ENCODE measurements around the gene HNRNPM.

Gene HNRNPM

DNA sequence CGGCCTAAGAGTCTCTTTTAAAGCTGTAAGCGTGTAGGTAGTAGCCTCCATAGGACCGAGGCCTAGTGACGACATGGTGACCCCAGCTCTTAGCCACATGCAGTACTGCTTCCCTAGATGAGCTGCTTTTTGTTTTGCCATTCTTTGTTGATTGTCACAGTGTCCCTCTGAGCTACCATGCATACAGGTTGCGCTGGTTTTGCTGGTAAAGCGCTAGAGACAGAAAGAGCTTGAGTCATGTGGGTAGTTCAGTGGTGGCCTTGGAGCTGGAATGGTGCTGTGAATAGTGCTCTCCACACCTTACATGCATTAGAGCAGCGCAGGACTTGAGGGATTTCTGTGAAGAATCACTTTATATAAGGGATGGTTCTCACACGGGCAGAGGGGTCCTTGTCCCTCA, 5.1 kb downstream of the HNRNPM start:
- DNase-seq (ENCODE audit: low read depth, low spot score) = no peak
- ChIA-PET CTCF (interaction anchor here (0.9 to 3.2 kb wide), 4 partner anchors 10 to 95 kb away, joined by 3 to 12 read pairs (median 4); no protein-coding TSS in a partner anchor), POLR2A (interaction anchor here (0.7 kb wide), 1 partner anchor 86 kb away, joined by 3 read pairs; no protein-coding TSS in a partner anchor)
- H3K4me3 ChIP-seq (ENCODE audit: low read depth, low read length) = no peak overlapping the region
- TF ChIP-seq, protein P1, sequence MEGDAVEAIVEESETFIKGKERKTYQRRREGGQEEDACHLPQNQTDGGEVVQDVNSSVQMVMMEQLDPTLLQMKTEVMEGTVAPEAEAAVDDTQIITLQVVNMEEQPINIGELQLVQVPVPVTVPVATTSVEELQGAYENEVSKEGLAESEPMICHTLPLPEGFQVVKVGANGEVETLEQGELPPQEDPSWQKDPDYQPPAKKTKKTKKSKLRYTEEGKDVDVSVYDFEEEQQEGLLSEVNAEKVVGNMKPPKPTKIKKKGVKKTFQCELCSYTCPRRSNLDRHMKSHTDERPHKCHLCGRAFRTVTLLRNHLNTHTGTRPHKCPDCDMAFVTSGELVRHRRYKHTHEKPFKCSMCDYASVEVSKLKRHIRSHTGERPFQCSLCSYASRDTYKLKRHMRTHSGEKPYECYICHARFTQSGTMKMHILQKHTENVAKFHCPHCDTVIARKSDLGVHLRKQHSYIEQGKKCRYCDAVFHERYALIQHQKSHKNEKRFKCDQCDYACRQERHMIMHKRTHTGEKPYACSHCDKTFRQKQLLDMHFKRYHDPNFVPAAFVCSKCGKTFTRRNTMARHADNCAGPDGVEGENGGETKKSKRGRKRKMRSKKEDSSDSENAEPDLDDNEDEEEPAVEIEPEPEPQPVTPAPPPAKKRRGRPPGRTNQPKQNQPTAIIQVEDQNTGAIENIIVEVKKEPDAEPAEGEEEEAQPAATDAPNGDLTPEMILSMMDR (IDR thresholded peaks at IDR 0.05; ENCODE audit: insufficient read depth, low read length, missing control alignments) = no peak

DNA sequence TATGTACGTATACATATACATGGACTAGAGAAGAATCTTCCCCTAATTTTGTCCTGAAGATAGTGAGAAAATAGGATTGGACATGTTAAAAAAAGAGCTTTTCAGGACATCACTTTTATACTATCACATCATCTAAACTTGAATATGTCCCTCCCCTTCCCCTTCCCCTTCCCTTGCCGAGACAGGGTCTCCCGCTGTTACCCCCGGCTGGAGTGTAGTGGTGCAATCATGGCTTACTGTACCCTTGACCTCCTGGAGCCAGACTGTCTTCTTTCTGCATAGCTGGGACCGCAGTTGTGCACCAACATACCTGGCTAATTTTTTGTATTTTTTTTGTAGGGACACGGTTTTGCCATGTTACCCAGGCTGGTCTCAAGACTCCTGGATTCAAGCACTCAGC, 6.6 kb downstream of the HNRNPM start:
- CTCF ChIA-PET = interaction anchor here (1.2 to 3.2 kb wide), 2 partner anchors 38 to 97 kb away, joined by 3 to 12 read pairs; partner anchors contain the start of gene MARCHF2
- no peak overlapping the region for H3K4me3 ChIP-seq (ENCODE audit: low read depth, low read length)
- TF ChIP-seq, protein P1 (IDR thresholded peaks at IDR 0.05; ENCODE audit: insufficient read depth, low read length, missing control alignments) = no peak
- POLR2A ChIA-PET = no interaction called here
- DNase-seq (ENCODE audit: low read depth, low spot score) = no peak

DNA sequence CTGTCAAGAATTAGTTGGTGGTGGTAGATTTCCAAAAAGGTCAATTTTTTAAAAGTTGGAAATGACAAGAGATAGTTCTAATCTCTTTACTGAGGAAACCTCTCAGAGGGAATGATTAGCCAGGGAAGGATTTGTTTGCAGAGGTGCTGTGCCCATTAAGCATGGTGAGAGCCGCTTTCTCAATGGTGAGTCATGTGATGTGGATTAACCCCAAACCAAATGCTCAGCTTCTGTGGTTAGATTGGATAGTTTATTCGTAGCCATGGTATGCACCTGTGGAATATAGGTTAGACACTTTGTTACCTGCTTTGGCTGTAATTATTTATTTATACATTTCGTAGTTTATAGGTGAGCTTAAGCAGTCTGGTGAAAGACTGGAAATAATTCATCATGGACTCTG, 7.1 kb downstream of the HNRNPM start:
- ChIA-PET POLR2A (interaction anchor here (0.6 kb wide), 1 partner anchor 10 kb away, joined by 3 read pairs; no protein-coding TSS in a partner anchor), CTCF (interaction anchor here (1.2 to 3.2 kb wide), 4 partner anchors 19 to 97 kb away, joined by 3 to 12 read pairs (median 4); partner anchors contain the start of gene MARCHF2)
- no peak overlapping the region for H3K4me3 ChIP-seq (ENCODE audit: low read depth, low read length)
- no peak for DNase-seq (ENCODE audit: low read depth, low spot score)
- TF ChIP-seq, protein P1 (IDR thresholded peaks at IDR 0.05; ENCODE audit: insufficient read depth, low read length, missing control alignments) = no peak

DNA sequence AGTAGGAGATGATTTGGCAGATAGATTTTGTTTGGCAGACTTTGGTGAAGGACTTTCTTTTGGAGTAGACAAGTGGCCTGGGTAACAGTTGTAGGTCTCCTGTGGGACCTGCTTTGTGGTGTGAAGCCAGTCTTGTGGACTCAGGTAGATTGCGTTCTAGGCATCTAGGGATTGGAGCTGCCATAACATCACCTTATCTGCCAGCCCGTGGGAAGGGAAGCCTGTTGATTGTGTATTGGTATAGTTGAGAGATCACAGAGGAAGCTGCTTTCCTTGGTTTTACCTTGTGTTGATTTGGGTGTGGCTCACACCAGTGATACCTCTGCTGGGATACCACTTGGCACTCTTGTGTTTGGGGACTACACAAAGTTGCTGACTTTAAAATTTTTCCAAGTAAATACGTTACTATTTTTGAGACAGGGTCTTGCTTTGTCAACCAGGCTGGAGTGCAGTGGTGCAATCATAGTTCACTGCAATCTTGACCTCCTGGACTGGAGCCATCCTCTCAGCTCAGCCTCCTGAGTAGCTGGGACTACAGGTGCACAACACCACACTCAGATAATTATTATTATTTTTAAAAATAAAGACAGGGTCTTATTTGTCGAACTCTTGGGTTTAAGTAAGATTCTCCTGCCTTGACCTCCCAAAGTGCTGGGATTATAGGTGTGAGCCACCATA, 7.8 kb downstream of the HNRNPM start:
- ChIA-PET CTCF (interaction anchor here (0.6 to 3.2 kb wide), 4 partner anchors 18 to 103 kb away, joined by 3 to 12 read pairs (median 4); partner anchors contain the start of gene MARCHF2), POLR2A (interaction anchor here (0.6 kb wide), 1 partner anchor 11 kb away, joined by 3 read pairs; no protein-coding TSS in a partner anchor)
- no peak overlapping the region for H3K4me3 ChIP-seq (ENCODE audit: low read depth, low read length)
- TF ChIP-seq, protein P1 (IDR thresholded peaks at IDR 0.05; ENCODE audit: insufficient read depth, low read length, missing control alignments) = no peak
- DNase-seq (ENCODE audit: low read depth, low spot score) = no peak

DNA sequence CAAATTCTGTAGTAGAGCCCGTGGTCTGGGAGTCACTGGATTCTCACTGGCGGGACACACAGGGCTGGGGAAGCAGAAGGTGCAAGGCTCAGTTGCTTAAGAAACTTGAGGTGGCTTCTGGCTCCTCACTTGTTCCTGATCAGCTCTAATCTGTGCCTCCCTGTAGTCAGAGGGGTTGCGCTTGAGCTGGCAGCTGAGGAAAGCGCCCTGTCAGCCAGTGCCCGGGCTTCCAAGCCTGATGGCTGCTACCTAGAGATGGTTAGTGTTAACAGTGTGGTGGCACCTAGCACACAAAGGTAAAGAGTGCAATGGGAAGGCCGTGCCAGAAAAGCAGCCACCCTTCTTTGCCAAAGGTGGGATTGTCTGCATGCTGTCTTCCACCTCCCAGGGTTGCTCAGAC, 8.8 kb downstream of the HNRNPM start:
- POLR2A ChIA-PET = no interaction called here
- CTCF ChIA-PET = interaction anchor here (0.8 to 1.9 kb wide), 3 partner anchors 17 to 90 kb away, joined by 3 to 5 read pairs (median 3); partner anchors contain the start of gene MARCHF2
- no peak for DNase-seq (ENCODE audit: low read depth, low spot score)
- TF ChIP-seq, protein P1 (IDR thresholded peaks at IDR 0.05; ENCODE audit: insufficient read depth, low read length, missing control alignments) = no peak
- H3K4me3 ChIP-seq (ENCODE audit: low read depth, low read length) = no peak overlapping the region

DNA sequence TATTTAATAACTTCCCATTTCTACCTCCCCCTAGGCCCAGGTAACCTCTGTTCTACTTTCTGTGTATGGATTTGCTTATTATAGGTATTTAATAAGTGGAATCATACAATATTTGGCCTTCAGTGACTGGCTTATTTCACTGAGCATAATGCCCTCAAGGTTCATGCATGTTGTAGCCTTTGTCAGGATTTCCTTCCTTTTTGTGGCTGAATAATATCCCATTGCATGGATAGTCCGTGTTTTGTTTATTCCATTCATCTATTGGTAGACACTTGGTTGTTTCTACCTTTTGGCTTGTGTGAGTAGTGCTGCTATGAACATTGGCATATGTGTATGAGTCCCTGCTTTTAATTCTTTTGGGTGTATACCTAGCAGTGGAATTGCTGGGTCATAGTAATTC, 9.4 kb downstream of the HNRNPM start:
- H3K4me3 ChIP-seq (ENCODE audit: low read depth, low read length) = no peak overlapping the region
- CTCF ChIA-PET = no interaction called here
- POLR2A ChIA-PET = no interaction called here
- DNase-seq (ENCODE audit: low read depth, low spot score) = no peak
- TF ChIP-seq, protein P1 (IDR thresholded peaks at IDR 0.05; ENCODE audit: insufficient read depth, low read length, missing control alignments) = no peak

All from AG04449 (cell line).